Measurements from ENCODE around the gene RBBP4.
A peak's percentile ranks its signal among the peaks of the same experiment; 100 is the strongest.

Gene RBBP4

GRCh38 chr1:32651461-32652073 lies 559 bp downstream of the RBBP4 start:
- Histone ChIP-seq H3K4me1 (ENCODE audit: insufficient read depth, low read length, poor library complexity, severe bottlenecking) (peaks cover 44% of the 10 kb centered on the region), H3K79me2 (ENCODE audit: insufficient read depth, low read length) (peaks cover 84% of the 10 kb centered on the region), H3K27me3 (ENCODE audit: insufficient read depth, low read length, poor library complexity, severe bottlenecking) (no peaks in the 10 kb centered on the region), H3F3A (ENCODE audit: low read depth) (no peaks in the 10 kb centered on the region; the same call in 1 of the 2 replicates), H3K9me3 (ENCODE audit: insufficient read depth, low read depth, low read length) (no peaks in the 10 kb centered on the region), H3K4me2 (ENCODE audit: low read depth, low read length, poor library complexity, severe bottlenecking) (peak overlapping the region; percentile 92), H3K9ac (ENCODE audit: low read depth, low read length, poor library complexity, severe bottlenecking) (peak overlapping the region; percentile 99), H3K4me3 (ENCODE audit: low read length, poor library complexity, severe bottlenecking) (peak overlapping the region; percentile 98), H4K20me1 (ENCODE audit: insufficient read depth, low read length, poor library complexity, severe bottlenecking) (peaks cover 56% of the 10 kb centered on the region), H3K9me2 (replicated peaks; ENCODE audit: low read depth, low read length) (no peaks in the 10 kb centered on the region), H3K36me3 (ENCODE audit: insufficient read depth, low read length) (peaks cover 10% of the 10 kb centered on the region; the same call in 1 of the 2 replicates), H2AFZ (ENCODE audit: low read length) (peak overlapping the region; percentile 50)
- TF ChIP-seq CTCF (conservative IDR thresholded peaks at IDR 0.05; ENCODE audit: low read length): no peak
- TF ChIP-seq EZH2phosphoT487 (IDR thresholded peaks at IDR 0.05; ENCODE audit: borderline replicate concordance): no peak

GRCh38 chr1:32652244-32652962 lies 1.4 kb downstream of the RBBP4 start:
- Histone ChIP-seq H3K9me2 (replicated peaks; ENCODE audit: low read depth, low read length) (no peaks in the 10 kb centered on the region), H3K9ac (ENCODE audit: low read depth, low read length, poor library complexity, severe bottlenecking) (peak overlapping the region; percentile 99), H3K4me3 (ENCODE audit: low read length, poor library complexity, severe bottlenecking) (peak overlapping the region; percentile 98), H2AFZ (ENCODE audit: low read length) (no peak overlapping the region), H3K9me3 (ENCODE audit: insufficient read depth, low read depth, low read length) (no peaks in the 10 kb centered on the region), H3K4me1 (ENCODE audit: insufficient read depth, low read length, poor library complexity, severe bottlenecking) (peaks cover 51% of the 10 kb centered on the region), H3F3A (ENCODE audit: low read depth) (no peaks in the 10 kb centered on the region; the same call in 1 of the 2 replicates), H3K27me3 (ENCODE audit: insufficient read depth, low read length, poor library complexity, severe bottlenecking) (no peaks in the 10 kb centered on the region), H3K4me2 (ENCODE audit: low read depth, low read length, poor library complexity, severe bottlenecking) (peak overlapping the region; percentile 92), H4K20me1 (ENCODE audit: insufficient read depth, low read length, poor library complexity, severe bottlenecking) (peaks cover 64% of the 10 kb centered on the region), H3K36me3 (ENCODE audit: insufficient read depth, low read length) (peaks cover 19% of the 10 kb centered on the region; the same call in 1 of the 2 replicates), H3K79me2 (ENCODE audit: insufficient read depth, low read length) (peaks cover 88% of the 10 kb centered on the region)
- TF ChIP-seq EZH2phosphoT487 (IDR thresholded peaks at IDR 0.05; ENCODE audit: borderline replicate concordance): no peak
- no peak for TF ChIP-seq CTCF (conservative IDR thresholded peaks at IDR 0.05; ENCODE audit: low read length)

GRCh38 chr1:32659581-32659980 lies 8.6 kb downstream of the RBBP4 start:
- Histone ChIP-seq H3K79me2 (ENCODE audit: insufficient read depth, low read length) (peaks cover 87% of the 10 kb centered on the region), H3K4me3 (ENCODE audit: low read length, poor library complexity, severe bottlenecking) (no peak overlapping the region), H3F3A (ENCODE audit: low read depth) (no peaks in the 10 kb centered on the region; the same call in 1 of the 2 replicates), H3K27me3 (ENCODE audit: insufficient read depth, low read length, poor library complexity, severe bottlenecking) (no peaks in the 10 kb centered on the region), H4K20me1 (ENCODE audit: insufficient read depth, low read length, poor library complexity, severe bottlenecking) (peaks cover 84% of the 10 kb centered on the region), H3K9me3 (ENCODE audit: insufficient read depth, low read depth, low read length) (no peaks in the 10 kb centered on the region), H3K9ac (ENCODE audit: low read depth, low read length, poor library complexity, severe bottlenecking) (no peak overlapping the region), H3K4me2 (ENCODE audit: low read depth, low read length, poor library complexity, severe bottlenecking) (peak overlapping the region; percentile 21), H2AFZ (ENCODE audit: low read length) (no peak overlapping the region), H3K36me3 (ENCODE audit: insufficient read depth, low read length) (peaks cover 71% of the 10 kb centered on the region), H3K4me1 (ENCODE audit: insufficient read depth, low read length, poor library complexity, severe bottlenecking) (peaks cover 28% of the 10 kb centered on the region), H3K9me2 (replicated peaks; ENCODE audit: low read depth, low read length) (no peaks in the 10 kb centered on the region)
- TF ChIP-seq CTCF (conservative IDR thresholded peaks at IDR 0.05; ENCODE audit: low read length): no peak
- no peak for TF ChIP-seq EZH2phosphoT487 (IDR thresholded peaks at IDR 0.05; ENCODE audit: borderline replicate concordance)

Data from Loucy (cell line).